Ovary (tissue), 3 donors: Measurements from ENCODE around the gene PTPRN2.

ENCODE experiments used
- EP300 ChIP-seq: sonication (generic); formaldehyde crosslinking; IDR thresholded peaks from one replicate; pipeline ENCODE4 v1.6.1; 2017; ENCODE audit warnings: antibody characterized with exemption
- POLR2A ChIP-seq: fragments of 450-650 bp; IDR thresholded peaks from one replicate; pipeline ENCODE4 v1.6.1; 2017; ENCODE audit warnings: antibody characterized with exemption, mild to moderate bottlenecking, moderate library complexity
- TF ChIP-seq, protein P1 (sequence below), 3 donors: fragments of 450-650 bp in 2 of 3; fragments of 200-600 bp in 1 of 3; IDR thresholded peaks; one replicate each; pipeline versions ENCODE4 v1.5.1 to v1.8.0; 2016 to 2022; ENCODE audit warnings: antibody characterized with exemption in 3 of 3, mild to moderate bottlenecking in 1 of 3
- donor health status: DM: no; HTN: no; CAD: no.

DNA sequence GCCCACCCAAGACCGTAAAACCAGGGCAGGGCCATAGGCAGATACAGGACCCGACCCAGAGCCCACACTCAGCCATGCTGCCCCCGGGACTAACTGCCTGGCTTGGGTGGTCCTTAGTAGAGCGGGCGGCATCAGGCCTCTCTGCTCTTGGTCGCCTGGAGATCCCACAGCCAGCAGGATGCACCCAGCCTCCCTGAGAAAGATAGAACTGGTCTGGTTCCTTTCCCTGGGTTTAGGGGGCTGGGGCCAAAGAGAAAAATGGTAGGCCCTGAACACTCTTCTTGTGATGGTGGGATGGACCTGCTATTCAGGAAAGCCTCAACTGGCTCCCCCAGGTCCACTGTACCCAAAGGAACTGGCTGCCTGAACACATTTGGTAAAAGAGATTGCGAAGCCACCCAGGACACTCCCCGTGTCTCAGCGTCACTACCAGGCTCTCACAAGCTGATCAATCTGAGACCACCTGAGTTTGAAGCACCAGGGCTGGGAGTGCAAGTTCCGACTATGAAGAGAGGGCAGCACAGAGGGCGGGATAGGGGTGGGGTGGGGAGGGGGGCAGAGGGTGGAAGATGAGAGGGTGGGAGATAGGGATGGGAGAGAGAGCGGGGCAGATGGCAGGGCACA lies 659.3 kb downstream of the PTPRN2 start:
- TF ChIP-seq, protein P1, sequence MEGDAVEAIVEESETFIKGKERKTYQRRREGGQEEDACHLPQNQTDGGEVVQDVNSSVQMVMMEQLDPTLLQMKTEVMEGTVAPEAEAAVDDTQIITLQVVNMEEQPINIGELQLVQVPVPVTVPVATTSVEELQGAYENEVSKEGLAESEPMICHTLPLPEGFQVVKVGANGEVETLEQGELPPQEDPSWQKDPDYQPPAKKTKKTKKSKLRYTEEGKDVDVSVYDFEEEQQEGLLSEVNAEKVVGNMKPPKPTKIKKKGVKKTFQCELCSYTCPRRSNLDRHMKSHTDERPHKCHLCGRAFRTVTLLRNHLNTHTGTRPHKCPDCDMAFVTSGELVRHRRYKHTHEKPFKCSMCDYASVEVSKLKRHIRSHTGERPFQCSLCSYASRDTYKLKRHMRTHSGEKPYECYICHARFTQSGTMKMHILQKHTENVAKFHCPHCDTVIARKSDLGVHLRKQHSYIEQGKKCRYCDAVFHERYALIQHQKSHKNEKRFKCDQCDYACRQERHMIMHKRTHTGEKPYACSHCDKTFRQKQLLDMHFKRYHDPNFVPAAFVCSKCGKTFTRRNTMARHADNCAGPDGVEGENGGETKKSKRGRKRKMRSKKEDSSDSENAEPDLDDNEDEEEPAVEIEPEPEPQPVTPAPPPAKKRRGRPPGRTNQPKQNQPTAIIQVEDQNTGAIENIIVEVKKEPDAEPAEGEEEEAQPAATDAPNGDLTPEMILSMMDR (IDR thresholded peaks at IDR 0.05): no peak
- TF ChIP-seq POLR2A (no peak), EP300 (no peak)
